ENCODE results near the gene NCOA6.

The NCOA6 gene

DNA sequence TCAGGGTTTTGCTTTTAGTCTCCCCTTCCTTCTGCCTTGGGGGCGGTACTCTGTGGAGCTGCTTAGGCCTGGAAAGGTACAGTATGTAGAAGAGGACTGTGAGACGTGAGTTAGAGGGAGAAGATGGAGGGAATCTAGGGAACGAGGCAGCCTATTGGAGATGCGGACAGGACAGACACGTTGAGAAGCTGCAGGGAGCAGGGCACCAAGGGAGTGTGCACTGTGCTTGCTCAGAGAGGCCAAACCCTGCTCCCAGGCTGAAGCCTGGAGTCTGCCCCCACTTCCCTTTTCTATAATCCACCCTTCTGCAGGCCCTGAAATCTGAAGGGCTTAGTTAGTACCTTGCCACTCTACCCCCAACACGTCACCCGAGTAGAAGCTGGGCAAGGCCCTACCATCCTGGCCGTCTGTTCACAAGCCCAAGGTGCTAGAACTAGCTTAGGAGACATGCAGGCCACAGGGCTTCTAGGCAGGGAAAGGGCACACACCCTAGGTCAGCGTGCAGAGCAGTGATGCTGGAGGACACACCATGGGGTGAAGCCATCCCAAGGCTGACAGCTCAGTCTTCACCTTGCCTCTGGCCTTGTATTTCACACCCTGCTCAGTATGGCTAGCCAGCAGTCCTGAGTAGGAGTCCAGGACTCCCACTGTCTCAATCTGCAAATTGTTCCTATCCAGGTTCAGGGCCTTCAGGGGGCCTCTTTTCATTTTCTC lies 114.4 kb downstream of the NCOA6 start:
- Histone ChIP-seq H3K4me1 (ENCODE audit: insufficient read depth, low read length) (peaks cover 16% of the 10 kb centered on the region), H3K27me3 (ENCODE audit: insufficient read depth, low read length, poor library complexity) (peaks cover 19% of the 10 kb centered on the region), H2AFZ (ENCODE audit: low read depth, low read length) (no peak overlapping the region), H3K79me2 (ENCODE audit: insufficient read depth, low read length) (no peaks in the 10 kb centered on the region), H3K4me2 (ENCODE audit: insufficient read depth, low read length) (peak overlapping the region; percentile 73; the same call in 1 of the 2 replicates), H3K9ac (ENCODE audit: low read depth, low read length) (no peak overlapping the region), H3K4me3 (ENCODE audit: low read depth in 1 of 2, low read length in 2 of 2) (no peak overlapping the region), H3K36me3 (ENCODE audit: insufficient read depth, low read length) (peaks cover 28% of the 10 kb centered on the region), H3K9me3 (ENCODE audit: insufficient read depth, low read length, severe bottlenecking) (no peaks in the 10 kb centered on the region), H4K20me1 (ENCODE audit: insufficient read depth, low read length) (peaks cover 11% of the 10 kb centered on the region), H3K27ac (ENCODE audit: low read length) (no peak overlapping the region)
- no peak for DNase-seq
- TF ChIP-seq EZH2 (IDR thresholded peaks at IDR 0.05; ENCODE audit: borderline replicate concordance, low read depth, low read length, severe bottlenecking) = no peak
- TF ChIP-seq, protein P1, sequence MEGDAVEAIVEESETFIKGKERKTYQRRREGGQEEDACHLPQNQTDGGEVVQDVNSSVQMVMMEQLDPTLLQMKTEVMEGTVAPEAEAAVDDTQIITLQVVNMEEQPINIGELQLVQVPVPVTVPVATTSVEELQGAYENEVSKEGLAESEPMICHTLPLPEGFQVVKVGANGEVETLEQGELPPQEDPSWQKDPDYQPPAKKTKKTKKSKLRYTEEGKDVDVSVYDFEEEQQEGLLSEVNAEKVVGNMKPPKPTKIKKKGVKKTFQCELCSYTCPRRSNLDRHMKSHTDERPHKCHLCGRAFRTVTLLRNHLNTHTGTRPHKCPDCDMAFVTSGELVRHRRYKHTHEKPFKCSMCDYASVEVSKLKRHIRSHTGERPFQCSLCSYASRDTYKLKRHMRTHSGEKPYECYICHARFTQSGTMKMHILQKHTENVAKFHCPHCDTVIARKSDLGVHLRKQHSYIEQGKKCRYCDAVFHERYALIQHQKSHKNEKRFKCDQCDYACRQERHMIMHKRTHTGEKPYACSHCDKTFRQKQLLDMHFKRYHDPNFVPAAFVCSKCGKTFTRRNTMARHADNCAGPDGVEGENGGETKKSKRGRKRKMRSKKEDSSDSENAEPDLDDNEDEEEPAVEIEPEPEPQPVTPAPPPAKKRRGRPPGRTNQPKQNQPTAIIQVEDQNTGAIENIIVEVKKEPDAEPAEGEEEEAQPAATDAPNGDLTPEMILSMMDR (IDR thresholded peaks at IDR 0.05; ENCODE audit: borderline replicate concordance, extremely low read depth, low read length, poor library complexity, severe bottlenecking) = no peak
- ATAC-seq (ENCODE audit: insufficient read depth, low read depth) = no peak

DNA sequence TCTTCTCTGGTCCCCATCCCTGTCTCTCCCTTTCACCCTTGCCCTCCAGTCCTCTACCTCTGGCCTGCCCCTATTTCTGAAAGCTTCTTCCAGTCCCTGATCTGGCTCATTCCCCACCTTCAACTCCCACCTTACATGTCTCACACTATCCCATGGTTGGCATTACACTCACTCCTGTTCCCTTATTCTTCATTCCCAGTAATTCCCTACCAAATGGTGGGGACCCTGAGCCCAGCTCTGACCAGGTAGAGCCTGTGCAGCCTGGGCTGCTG lies 114.9 kb downstream of the NCOA6 start:
- Histone ChIP-seq H4K20me1 (ENCODE audit: insufficient read depth, low read length) (peaks cover 11% of the 10 kb centered on the region), H3K9me3 (ENCODE audit: insufficient read depth, low read length, severe bottlenecking) (no peaks in the 10 kb centered on the region), H3K4me1 (ENCODE audit: insufficient read depth, low read length) (peaks cover 16% of the 10 kb centered on the region), H3K27me3 (ENCODE audit: insufficient read depth, low read length, poor library complexity) (peaks cover 19% of the 10 kb centered on the region), H3K27ac (ENCODE audit: low read length) (no peak overlapping the region), H3K79me2 (ENCODE audit: insufficient read depth, low read length) (no peaks in the 10 kb centered on the region), H3K9ac (ENCODE audit: low read depth, low read length) (0 out of 2 replicates have a peak overlapping the region, but pooled peaks have one; percentile 39), H2AFZ (ENCODE audit: low read depth, low read length) (no peak overlapping the region), H3K4me2 (ENCODE audit: insufficient read depth, low read length) (peak overlapping the region; percentile 73), H3K36me3 (ENCODE audit: insufficient read depth, low read length) (peaks cover 23% of the 10 kb centered on the region), H3K4me3 (ENCODE audit: low read depth in 1 of 2, low read length in 2 of 2) (no peak overlapping the region)
- TF ChIP-seq, protein P1 (IDR thresholded peaks at IDR 0.05; ENCODE audit: borderline replicate concordance, extremely low read depth, low read length, poor library complexity, severe bottlenecking) = no peak
- TF ChIP-seq EZH2 (IDR thresholded peaks at IDR 0.05; ENCODE audit: borderline replicate concordance, low read depth, low read length, severe bottlenecking) = no peak
- ATAC-seq (ENCODE audit: insufficient read depth, low read depth) = no peak
- no peak for DNase-seq

DNA sequence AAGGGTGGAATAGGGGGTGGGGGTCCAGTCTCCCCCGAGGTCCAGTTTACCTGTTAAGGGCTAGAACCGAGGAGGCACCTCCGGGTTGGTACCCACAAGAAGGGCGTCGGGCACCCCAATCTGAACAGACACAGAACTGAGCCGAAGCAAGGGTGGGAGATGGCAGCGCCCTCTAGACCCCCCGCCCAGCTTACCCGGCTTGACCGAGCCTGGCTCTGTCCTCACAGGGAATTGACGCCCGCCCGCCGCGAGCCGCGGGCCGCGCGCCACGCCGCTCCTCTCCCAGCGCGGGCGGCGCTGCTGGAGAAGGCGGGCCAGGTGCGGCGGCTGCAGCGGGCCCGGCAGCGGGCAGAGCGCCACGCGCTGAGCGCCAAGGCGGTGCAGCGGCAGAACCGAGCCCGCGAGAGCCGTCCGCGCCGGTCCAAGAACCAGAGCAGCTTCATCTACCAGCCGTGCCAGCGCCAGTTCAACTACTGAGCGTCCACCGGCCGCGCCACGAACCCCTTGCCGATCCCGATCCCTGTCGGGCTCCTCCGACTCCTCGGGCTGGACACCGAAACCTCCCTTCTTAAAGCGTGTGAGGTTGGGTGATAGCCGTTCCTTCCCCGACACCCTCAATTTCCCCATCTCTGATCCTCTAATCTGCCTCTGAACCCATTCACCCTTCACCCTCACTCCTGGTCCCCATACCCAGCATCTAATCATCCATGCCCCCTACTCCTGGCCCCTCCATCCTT lies 115.5 kb downstream of the NCOA6 start:
- H3K79me2 ChIP-seq (ENCODE audit: insufficient read depth, low read length) = no peaks in the 10 kb centered on the region
- peak overlapping the region in 1 of 2 experiments; percentile 51; a peak in 2 of 4 replicates for H3K4me3 ChIP-seq (ENCODE audit: low read depth in 1 of 2, low read length in 2 of 2)
- ATAC-seq (ENCODE audit: insufficient read depth, low read depth) = peak; percentile 49
- no peaks in the 10 kb centered on the region for H3K9me3 ChIP-seq (ENCODE audit: insufficient read depth, low read length, severe bottlenecking)
- H3K4me2 ChIP-seq (ENCODE audit: insufficient read depth, low read length) = peak overlapping the region; percentile 73
- H3K4me1 ChIP-seq (ENCODE audit: insufficient read depth, low read length) = peaks cover 17% of the 10 kb centered on the region
- peaks cover 18% of the 10 kb centered on the region for H3K36me3 ChIP-seq (ENCODE audit: insufficient read depth, low read length)
- TF ChIP-seq, protein P1 (IDR thresholded peaks at IDR 0.05; ENCODE audit: borderline replicate concordance, extremely low read depth, low read length, poor library complexity, severe bottlenecking) = no peak
- TF ChIP-seq EZH2 (IDR thresholded peaks at IDR 0.05; ENCODE audit: borderline replicate concordance, low read depth, low read length, severe bottlenecking) = peak; percentile 4
- no peak overlapping the region for H3K27ac ChIP-seq (ENCODE audit: low read length)
- H3K9ac ChIP-seq (ENCODE audit: low read depth, low read length) = peak overlapping the region; percentile 39; the same call in 1 of the 2 replicates
- H3K27me3 ChIP-seq (ENCODE audit: insufficient read depth, low read length, poor library complexity) = peaks cover 19% of the 10 kb centered on the region
- peaks cover 11% of the 10 kb centered on the region for H4K20me1 ChIP-seq (ENCODE audit: insufficient read depth, low read length)
- DNase-seq = no peak
- peak overlapping the region; percentile 21 for H2AFZ ChIP-seq (ENCODE audit: low read depth, low read length)

All from DND-41 (cell line).